Testis (tissue), 2 donors: ENCODE measurements around the gene GSTT4.

Experiments
- CTCF ChIP-seq, 3 experiments: fragments of 450-650 bp in 2 of 3; fragments of 200-600 bp in 1 of 3; sonication (generic) in 1 of 3; IDR thresholded peaks; one replicate each; pipeline ENCODE4 v1.5.1; 2016 to 2019; ENCODE audit warnings: antibody characterized with exemption in 3 of 3, mild to moderate bottlenecking in 2 of 3, moderate library complexity in 1 of 3
- POLR2A ChIP-seq: fragments of 450-650 bp; IDR thresholded peaks from one replicate; pipeline ENCODE4 v1.6.1; 2017; ENCODE audit warnings: antibody characterized with exemption, mild to moderate bottlenecking, moderate library complexity

DNA sequence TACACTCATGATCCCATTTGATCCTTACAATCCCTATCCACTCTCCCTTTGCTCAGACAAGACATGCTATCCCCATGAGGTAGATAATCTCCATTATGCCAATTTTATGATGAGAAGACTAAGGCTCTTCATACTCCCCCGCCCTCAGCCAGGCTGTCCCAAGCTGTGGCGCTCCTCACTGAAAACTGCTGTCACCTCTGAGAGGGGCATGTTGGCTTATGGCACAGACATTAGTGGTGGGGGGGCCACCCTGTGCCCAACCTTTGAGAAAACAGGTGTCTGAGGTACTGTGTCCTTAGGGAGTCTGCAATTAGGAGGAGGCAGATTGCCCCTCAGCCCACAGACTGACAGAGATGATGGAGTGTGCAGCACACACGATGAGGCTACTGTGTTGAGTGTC lies 36.2 kb downstream of the GSTT4 start:
- TF ChIP-seq CTCF (IDR thresholded peaks at IDR 0.05) = no peak
- TF ChIP-seq POLR2A = no peak
